Testis (tissue), 2 donors: ENCODE data around the gene FAT2.

Experiments used
- CTCF ChIP-seq, 3 experiments: fragments of 450-650 bp in 2 of 3; fragments of 200-600 bp in 1 of 3; sonication (generic) in 1 of 3; IDR thresholded peaks; one replicate each; pipeline ENCODE4 v1.5.1; 2016 to 2019; ENCODE audit warnings: antibody characterized with exemption in 3 of 3, mild to moderate bottlenecking in 2 of 3, moderate library complexity in 1 of 3
- POLR2A ChIP-seq: fragments of 450-650 bp; IDR thresholded peaks from one replicate; pipeline ENCODE4 v1.6.1; 2017; ENCODE audit warnings: antibody characterized with exemption, mild to moderate bottlenecking, moderate library complexity

- TF ChIP-seq CTCF (IDR thresholded peaks at IDR 0.05) (no peak), POLR2A (no peak)
Measured at GRCh38 chr5:151628112-151628823, 37.1 kb upstream of the FAT2 start.
